ENCODE data around the gene GNLY. TPM values are rescaled to one million over a fixed set of nuclear protein-coding genes. Genes with fewer than 3 reads are reported as not detected.

Gene GNLY
- total RNA-seq, 1 donor from 2014 or later = 0.65 TPM

DNA sequence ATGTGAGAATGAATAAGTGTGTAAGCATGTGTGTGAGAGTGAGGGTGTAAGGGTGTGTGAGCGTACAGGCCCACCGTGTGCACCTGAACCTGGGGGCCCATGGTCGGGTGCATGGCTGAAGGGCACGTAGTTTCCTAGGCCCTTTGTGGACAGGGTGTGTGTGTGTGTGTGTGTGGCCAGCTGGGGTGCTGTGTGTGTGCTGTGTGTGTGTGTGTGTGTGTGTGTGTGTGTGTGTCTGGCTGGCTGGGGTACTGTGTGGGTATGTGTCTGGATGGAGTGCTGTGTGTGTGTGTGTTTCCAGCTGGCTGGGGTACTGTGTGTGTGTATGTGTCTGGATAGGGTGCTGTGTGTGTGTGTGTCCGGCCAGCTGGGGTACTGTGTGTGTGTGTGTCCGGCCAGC, 28.1 kb upstream of the GNLY start:
- no peaks in the 10 kb centered on the region for H3F3A ChIP-seq (ENCODE audit: low read depth)
- H3K79me2 ChIP-seq (ENCODE audit: low read depth) = no peaks in the 10 kb centered on the region
- Mint-ChIP-seq H3K36me3 (no peaks in the 10 kb centered on the region), H3K27me3 (ENCODE audit: insufficient read depth, low read depth) (peaks cover 10% of the 10 kb centered on the region), H3K4me3 (no peak overlapping the region), H3K27ac (peak overlapping the region; percentile 96), H3K9me3 (no peaks in the 10 kb centered on the region), H3K4me1 (peaks cover 6% of the 10 kb centered on the region)
- H3K36me3 ChIP-seq = no peaks in the 10 kb centered on the region
- no peaks in the 10 kb centered on the region for H3K9me3 ChIP-seq (ENCODE audit: low read depth)
- H3K4me1 ChIP-seq = no peaks in the 10 kb centered on the region
- H3K4me3 ChIP-seq = no peak overlapping the region
- no peak for DNase-seq (ENCODE audit: low spot score)
- H3K27me3 ChIP-seq = no peaks in the 10 kb centered on the region
- no peak overlapping the region for H2AFZ ChIP-seq (replicated peaks)
- TF ChIP-seq EZH2 (IDR thresholded peaks at IDR 0.05) (no peak), EZH2phosphoT487 (IDR thresholded peaks at IDR 0.05) (no peak)
- TF ChIP-seq, protein P1, sequence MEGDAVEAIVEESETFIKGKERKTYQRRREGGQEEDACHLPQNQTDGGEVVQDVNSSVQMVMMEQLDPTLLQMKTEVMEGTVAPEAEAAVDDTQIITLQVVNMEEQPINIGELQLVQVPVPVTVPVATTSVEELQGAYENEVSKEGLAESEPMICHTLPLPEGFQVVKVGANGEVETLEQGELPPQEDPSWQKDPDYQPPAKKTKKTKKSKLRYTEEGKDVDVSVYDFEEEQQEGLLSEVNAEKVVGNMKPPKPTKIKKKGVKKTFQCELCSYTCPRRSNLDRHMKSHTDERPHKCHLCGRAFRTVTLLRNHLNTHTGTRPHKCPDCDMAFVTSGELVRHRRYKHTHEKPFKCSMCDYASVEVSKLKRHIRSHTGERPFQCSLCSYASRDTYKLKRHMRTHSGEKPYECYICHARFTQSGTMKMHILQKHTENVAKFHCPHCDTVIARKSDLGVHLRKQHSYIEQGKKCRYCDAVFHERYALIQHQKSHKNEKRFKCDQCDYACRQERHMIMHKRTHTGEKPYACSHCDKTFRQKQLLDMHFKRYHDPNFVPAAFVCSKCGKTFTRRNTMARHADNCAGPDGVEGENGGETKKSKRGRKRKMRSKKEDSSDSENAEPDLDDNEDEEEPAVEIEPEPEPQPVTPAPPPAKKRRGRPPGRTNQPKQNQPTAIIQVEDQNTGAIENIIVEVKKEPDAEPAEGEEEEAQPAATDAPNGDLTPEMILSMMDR (IDR thresholded peaks at IDR 0.05) = no peak
- no peak overlapping the region for H3K9ac ChIP-seq
- no peak overlapping the region for H3K27ac ChIP-seq
- H4K20me1 ChIP-seq (ENCODE audit: low read depth) = no peaks in the 10 kb centered on the region
- no peak overlapping the region for H3K4me2 ChIP-seq

DNA sequence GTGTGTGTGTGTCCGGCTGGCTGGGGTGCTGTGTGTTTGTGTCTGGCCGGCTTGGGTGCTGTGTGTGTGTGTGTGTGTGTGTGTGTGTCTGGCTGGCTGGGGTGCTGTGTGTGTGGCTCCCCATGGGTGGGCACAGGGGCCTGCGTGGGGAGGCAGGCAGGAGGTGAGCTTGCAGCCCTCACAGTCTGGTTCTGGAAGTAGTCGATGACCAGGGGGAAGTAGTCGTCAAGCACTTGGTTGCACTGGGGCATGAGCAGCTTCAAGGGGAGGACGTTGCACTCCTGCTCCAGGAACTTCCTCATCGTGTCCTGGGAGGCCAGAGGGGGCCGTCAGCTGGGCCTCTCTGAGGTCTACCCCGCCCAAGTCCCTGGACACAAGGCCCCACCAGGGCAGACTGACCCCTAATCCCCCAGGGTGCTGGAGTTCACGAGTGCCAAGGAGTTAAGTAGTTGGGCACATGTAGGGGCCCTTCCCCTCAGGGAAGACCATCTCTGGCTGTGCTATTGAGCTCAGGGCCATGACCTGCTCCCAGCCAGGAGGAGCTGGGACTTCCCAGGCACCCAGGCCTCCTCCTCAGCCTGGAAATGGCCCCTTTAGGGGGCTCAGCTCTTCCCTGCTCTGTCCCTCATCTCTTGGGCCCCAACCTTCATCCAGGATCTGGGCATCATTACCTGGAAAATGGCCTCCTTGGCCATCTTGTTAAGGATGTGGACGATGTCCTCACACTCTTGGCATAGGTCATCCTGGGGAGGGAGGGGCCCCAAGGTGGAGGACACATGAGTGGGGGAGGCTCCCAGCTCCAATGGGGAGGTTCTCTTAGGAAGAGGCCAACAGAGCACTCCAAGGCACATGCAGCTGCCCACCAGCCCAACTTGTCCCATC, 27.5 kb upstream of the GNLY start:
- no peak overlapping the region for H3K4me2 ChIP-seq
- no peak overlapping the region for H3K4me3 ChIP-seq
- Mint-ChIP-seq H3K27me3 (ENCODE audit: insufficient read depth, low read depth) (peaks cover 10% of the 10 kb centered on the region), H3K36me3 (no peaks in the 10 kb centered on the region), H3K4me1 (peaks cover 6% of the 10 kb centered on the region), H3K9me3 (no peaks in the 10 kb centered on the region), H3K27ac (peak overlapping the region; percentile 96), H3K4me3 (no peak overlapping the region)
- H3F3A ChIP-seq (ENCODE audit: low read depth) = no peaks in the 10 kb centered on the region
- DNase-seq (ENCODE audit: low spot score) = no peak
- no peaks in the 10 kb centered on the region for H3K36me3 ChIP-seq
- H3K27me3 ChIP-seq = no peaks in the 10 kb centered on the region
- no peaks in the 10 kb centered on the region for H3K9me3 ChIP-seq (ENCODE audit: low read depth)
- H3K27ac ChIP-seq = no peak overlapping the region
- TF ChIP-seq EZH2 (IDR thresholded peaks at IDR 0.05) (no peak), EZH2phosphoT487 (IDR thresholded peaks at IDR 0.05) (no peak)
- TF ChIP-seq, protein P1 (IDR thresholded peaks at IDR 0.05) = no peak
- no peak overlapping the region for H3K9ac ChIP-seq
- no peak overlapping the region for H2AFZ ChIP-seq (replicated peaks)
- H3K79me2 ChIP-seq (ENCODE audit: low read depth) = no peaks in the 10 kb centered on the region
- H3K4me1 ChIP-seq = no peaks in the 10 kb centered on the region
- no peaks in the 10 kb centered on the region for H4K20me1 ChIP-seq (ENCODE audit: low read depth)

DNA sequence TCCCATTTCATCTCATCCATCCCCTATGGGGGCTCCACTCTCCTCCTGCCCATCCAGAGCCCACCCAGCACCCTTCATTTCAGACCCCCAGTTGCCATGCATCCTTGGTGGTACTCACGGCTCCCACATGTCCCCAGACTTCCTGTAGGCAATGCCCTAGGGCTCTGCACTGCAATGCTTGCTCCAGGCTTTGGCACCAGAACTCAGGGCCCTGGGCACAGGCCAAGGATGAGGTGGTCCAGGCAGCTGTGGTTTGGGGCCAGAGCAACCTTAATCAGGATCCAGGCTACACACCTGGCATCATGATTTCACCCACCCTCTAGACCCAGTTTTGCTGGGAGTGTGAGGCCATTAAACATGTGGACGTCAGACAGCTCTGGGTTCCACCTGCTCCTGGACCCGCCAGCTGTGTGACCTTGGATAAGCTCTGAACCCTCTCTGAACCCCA, 26.6 kb upstream of the GNLY start:
- TF ChIP-seq EZH2phosphoT487 (IDR thresholded peaks at IDR 0.05) = no peak
- TF ChIP-seq, protein P1 (IDR thresholded peaks at IDR 0.05) = no peak
- no peak for TF ChIP-seq EZH2 (IDR thresholded peaks at IDR 0.05)
- Histone ChIP-seq H3K4me1 (no peaks in the 10 kb centered on the region), H4K20me1 (ENCODE audit: low read depth) (no peaks in the 10 kb centered on the region), H3K4me3 (no peak overlapping the region), H3F3A (ENCODE audit: low read depth) (no peaks in the 10 kb centered on the region), H3K36me3 (no peaks in the 10 kb centered on the region), H3K9ac (no peak overlapping the region), H3K79me2 (ENCODE audit: low read depth) (no peaks in the 10 kb centered on the region), H2AFZ (replicated peaks) (no peak overlapping the region), H3K9me3 (ENCODE audit: low read depth) (no peaks in the 10 kb centered on the region), H3K27ac (no peak overlapping the region), H3K4me2 (no peak overlapping the region), H3K27me3 (no peaks in the 10 kb centered on the region)
- Mint-ChIP-seq H3K9me3 (no peaks in the 10 kb centered on the region), H3K27ac (no peak overlapping the region), H3K4me3 (no peak overlapping the region), H3K36me3 (no peaks in the 10 kb centered on the region), H3K4me1 (peaks cover 9% of the 10 kb centered on the region), H3K27me3 (ENCODE audit: insufficient read depth, low read depth) (peaks cover 10% of the 10 kb centered on the region)
- no peak for DNase-seq (ENCODE audit: low spot score)
